GM23248 (cell line): ENCODE measurements around the gene HSD17B2. TPM values are rescaled to one million over a fixed set of nuclear protein-coding genes. Genes with fewer than 3 reads are reported as not detected.
"Not testable (repeated sequence)": the region's sequence is repeated elsewhere in the genome, so short reads cannot be mapped to it uniquely, and the experiment has no call there.

Experiments used
- DNase-seq: peaks from one replicate; pipeline ENCODE4 v3.0.0-alpha.2; 2015
- H2AFZ ChIP-seq: fragments of 200-600 bp; sonication (generic); 2 replicates; pipeline ENCODE4 v1.6.1; 2016; ENCODE audit warnings: antibody characterized with exemption
- H3F3A ChIP-seq: fragments of 200-600 bp; sonication (generic); 2 replicates; pipeline ENCODE4 v1.6.1; 2016; ENCODE audit warnings: mild to moderate bottlenecking, antibody characterized with exemption, mixed run types; ENCODE audit not compliant: insufficient read depth
- H3K27ac ChIP-seq: fragments of 200-600 bp; sonication (generic); 2 replicates; pipeline ENCODE4 v1.5.1; 2016; ENCODE audit warnings: mild to moderate bottlenecking
- H3K27me3 ChIP-seq: fragments of 200-600 bp; sonication (generic); replicated peaks from 2 replicates; pipeline ENCODE4 v1.6.1; 2016; ENCODE audit warnings: mild to moderate bottlenecking; ENCODE audit not compliant: insufficient read depth
- H3K36me3 ChIP-seq: fragments of 200-600 bp; sonication (generic); 2 replicates; pipeline ENCODE4 v1.6.1; 2016; ENCODE audit warnings: low read depth, mild to moderate bottlenecking
- H3K4me1 ChIP-seq: fragments of 200-600 bp; sonication (generic); 2 replicates; pipeline ENCODE4 v1.6.1; 2016; ENCODE audit warnings: mild to moderate bottlenecking; ENCODE audit not compliant: insufficient read depth
- H3K4me2 ChIP-seq: fragments of 200-600 bp; sonication (generic); one replicate; pipeline ENCODE4 v1.6.1; 2016; ENCODE audit warnings: mild to moderate bottlenecking; ENCODE audit not compliant: unreplicated experiment
- H3K4me3 ChIP-seq: fragments of 200-600 bp; sonication (generic); 2 replicates; pipeline ENCODE4 v1.5.1; 2016; ENCODE audit warnings: mild to moderate bottlenecking
- H3K79me2 ChIP-seq: fragments of 200-600 bp; sonication (generic); 2 replicates; pipeline ENCODE4 v1.6.1; 2016; ENCODE audit warnings: mild to moderate bottlenecking; ENCODE audit not compliant: insufficient read depth
- H3K9ac ChIP-seq: fragments of 200-600 bp; sonication (generic); 2 replicates; pipeline ENCODE4 v1.6.1; 2016; ENCODE audit warnings: mild to moderate bottlenecking
- H3K9me2 ChIP-seq: fragments of 200-600 bp; sonication (generic); 2 replicates; pipeline ENCODE4 v1.6.1; 2016; ENCODE audit warnings: mixed run types, mild to moderate bottlenecking, moderate library complexity; ENCODE audit not compliant: insufficient read depth
- H3K9me3 ChIP-seq: fragments of 200-600 bp; sonication (generic); one replicate; pipeline ENCODE4 v1.6.1; 2017; ENCODE audit warnings: low read depth
- H4K20me1 ChIP-seq: fragments of 200-600 bp; sonication (generic); 2 replicates; pipeline ENCODE4 v1.6.0; 2016; ENCODE audit not compliant: insufficient read depth
- EZH2 ChIP-seq: fragments of 200-600 bp; sonication (generic); IDR thresholded peaks from 2 replicates; pipeline ENCODE4 v1.6.1; 2018; ENCODE audit warnings: antibody characterized with exemption, mild to moderate bottlenecking; ENCODE audit not compliant: insufficient read depth, poor library complexity, severe bottlenecking
- EZH2phosphoT487 ChIP-seq: fragments of 200-600 bp; sonication (generic); IDR thresholded peaks from 2 replicates; pipeline ENCODE4 v1.6.1; 2018; ENCODE audit warnings: antibody characterized with exemption, moderate library complexity, mild to moderate bottlenecking, low read depth; ENCODE audit not compliant: insufficient read depth
- WGBS, 2 experiments: methylation state at CpG; one replicate each; pipeline ENCODE4 v1.1.6; 2015 to 2017; ENCODE audit warnings: low lambda C conversion rate in 2 of 2, low coverage in 1 of 2; ENCODE audit errors: missing lambda C conversion rate in 2 of 2; 5-methylcytosine and 5-hydroxymethylcytosine counted together
- in situ Hi-C: fragments of 300-500 bp; cut with MboI; formaldehyde crosslinking; loops from 2 replicates; pipeline ENCODE4 v1.15.0; 2020
- polyA plus RNA-seq: library from polyadenylated mRNA; unstranded; fragments of >200 nt; fragmentation: Nextera tagmentation; extraction: Ambion mirVana; gene quantifications from 2 replicates; pipeline ENCODE4 v1.2.1, GENCODE V29; 2016
- total RNA-seq: library from RNA; depleted of rRNA; stranded (reverse); fragments of >200 nt; shearing (Covaris generic); gene quantifications from 2 replicates; pipeline ENCODE4 v1.2.3, GENCODE V29; 2014

HSD17B2 gene
- total and polyA plus RNA-seq, 2 experiments from 2014 or later: not detected

- WGBS, 2 experiments: 90 to 92% methylated on average over 9 of the region's 9 CpGs
- Histone ChIP-seq H3K4me1 (no peaks in the 10 kb centered on the region), H3K4me3 (no peak overlapping the region), H3K9me2 (no peaks in the 10 kb centered on the region), H3K79me2 (no peaks in the 10 kb centered on the region), H3K9ac (no peak overlapping the region), H3K27ac (no peak overlapping the region), H3K9me3 (no peaks in the 10 kb centered on the region), H3K4me2 (no peak overlapping the region), H3F3A (no peaks in the 10 kb centered on the region), H4K20me1 (no peaks in the 10 kb centered on the region), H3K27me3 (no peaks in the 10 kb centered on the region), H3K36me3 (no peaks in the 10 kb centered on the region), H2AFZ (no peak overlapping the region)
- in situ Hi-C loops: no loop called here
- TF ChIP-seq EZH2phosphoT487 (no peak), EZH2 (no peak)
- DNase-seq: no peak
Measured at GRCh38 chr16:82136956-82137821, 102.1 kb downstream of the HSD17B2 start.

GRCh38 chr16:82137822-82138167, 102.7 kb downstream of the HSD17B2 start:
- Histone ChIP-seq H3K27me3 (no peaks in the 10 kb centered on the region), H3K79me2 (no peaks in the 10 kb centered on the region), H3K9me2 (no peaks in the 10 kb centered on the region), H3K9ac (no peak overlapping the region), H4K20me1 (no peaks in the 10 kb centered on the region), H3K4me3 (no peak overlapping the region), H3K36me3 (no peaks in the 10 kb centered on the region), H3K4me2 (no peak overlapping the region), H3F3A (no peaks in the 10 kb centered on the region), H3K4me1 (no peaks in the 10 kb centered on the region), H2AFZ (no peak overlapping the region), H3K27ac (no peak overlapping the region), H3K9me3 (no peaks in the 10 kb centered on the region)
- TF ChIP-seq EZH2: no peak
- TF ChIP-seq EZH2phosphoT487: no peak
- DNase-seq: no peak
- in situ Hi-C loops: no loop called here
- WGBS, 2 experiments: 97 to 98% methylated on average over 3 of the region's 3 CpGs

- Histone ChIP-seq H3K4me3 (no peak overlapping the region), H3K79me2 (no peaks in the 10 kb centered on the region), H3K27me3 (no peaks in the 10 kb centered on the region), H3K9me2 (no peaks in the 10 kb centered on the region), H3K36me3 (no peaks in the 10 kb centered on the region), H3K9ac (no peak overlapping the region), H3K9me3 (no peaks in the 10 kb centered on the region), H3F3A (no peaks in the 10 kb centered on the region), H4K20me1 (no peaks in the 10 kb centered on the region), H2AFZ (no peak overlapping the region), H3K4me2 (no peak overlapping the region), H3K27ac (no peak overlapping the region), H3K4me1 (no peaks in the 10 kb centered on the region)
- in situ Hi-C loops: no loop called here
- WGBS, 2 experiments: 96% methylated on average over 15 of the region's 15 CpGs
- no peak for DNase-seq
- TF ChIP-seq EZH2 (no peak), EZH2phosphoT487 (no peak)
Measured at GRCh38 chr16:82138478-82139285, 103.6 kb downstream of the HSD17B2 start.

GRCh38 chr16:82139286-82139571, 104.2 kb downstream of the HSD17B2 start:
- H3K79me2 ChIP-seq, H3K4me1 ChIP-seq, H3F3A ChIP-seq, H3K27ac ChIP-seq, in situ Hi-C loops, H3K4me2 ChIP-seq, H2AFZ ChIP-seq, H3K27me3 ChIP-seq, DNase-seq, H3K36me3 ChIP-seq, H3K9ac ChIP-seq, H3K9me2 ChIP-seq, H3K4me3 ChIP-seq, H4K20me1 ChIP-seq, H3K9me3 ChIP-seq: not testable (repeated sequence)
- 85 to 88% methylated on average over 17 to 19 of the region's 19 CpGs for WGBS, 2 experiments
